Kidney glomerular epithelial cell (primary cell): ENCODE results near the gene TCF12.

ENCODE experiments used
- DNase-seq: peaks from one replicate; lab custom pipeline; 2025; lab: John Stamatoyannopoulos, UW

The TCF12 gene

GRCh38 chr15:57017024-57017423, 98.6 kb downstream of the TCF12 start:
- DNase-seq, result no peak

GRCh38 chr15:57018151-57018550, 99.7 kb downstream of the TCF12 start:
- no peak for DNase-seq

GRCh38 chr15:57019496-57020160, 101.2 kb downstream of the TCF12 start:
- peak; percentile 29 for DNase-seq

- no peak for DNase-seq
These were observed 107.0 kb downstream of the TCF12 start for GRCh38 chr15:57025264-57025926.

- DNase-seq, result no peak
These were observed 107.7 kb downstream of the TCF12 start for GRCh38 chr15:57026016-57026592.

- DNase-seq, result no peak
These were observed 109.2 kb downstream of the TCF12 start for GRCh38 chr15:57027596-57027995.

- DNase-seq, result no peak
These were observed 109.7 kb downstream of the TCF12 start for GRCh38 chr15:57028176-57028575.

GRCh38 chr15:57030011-57030410, 111.6 kb downstream of the TCF12 start:
- no peak for DNase-seq

GRCh38 chr15:57031082-57031481, 112.6 kb downstream of the TCF12 start:
- no peak for DNase-seq

- DNase-seq, result no peak
These were observed 113.2 kb downstream of the TCF12 start for GRCh38 chr15:57031605-57032004.

GRCh38 chr15:57032338-57032737, 113.9 kb downstream of the TCF12 start:
- DNase-seq, result no peak

- DNase-seq, result no peak
These were observed 115.4 kb downstream of the TCF12 start for GRCh38 chr15:57033715-57034439.

GRCh38 chr15:57034613-57035012, 116.2 kb downstream of the TCF12 start:
- DNase-seq, result no peak

GRCh38 chr15:57035664-57036063, 117.2 kb downstream of the TCF12 start:
- no peak for DNase-seq

- no peak for DNase-seq
These were observed 117.9 kb downstream of the TCF12 start for GRCh38 chr15:57036352-57036751.

- DNase-seq, result no peak
These were observed 119.1 kb downstream of the TCF12 start for GRCh38 chr15:57037548-57037947.

GRCh38 chr15:57038040-57038439, 119.6 kb downstream of the TCF12 start:
- no peak for DNase-seq

- DNase-seq, result no peak
These were observed 120.1 kb downstream of the TCF12 start for GRCh38 chr15:57038496-57038895.

GRCh38 chr15:57041416-57041815, 123.0 kb downstream of the TCF12 start:
- DNase-seq, result no peak

- DNase-seq, result no peak
These were observed 125.7 kb downstream of the TCF12 start for GRCh38 chr15:57044072-57044702.

- DNase-seq, result no peak
These were observed 126.5 kb downstream of the TCF12 start for GRCh38 chr15:57044970-57045369.

- DNase-seq, result no peak
These were observed 127.4 kb downstream of the TCF12 start for GRCh38 chr15:57045741-57046382.
